Nephron progenitor cell (in vitro differentiated cells): ENCODE data around the gene GNAI3.

Experiments
- DNase-seq: peaks from one replicate; pipeline ENCODE4 v3.0.0; 2021
- H3K27ac Mint-ChIP-seq: 2 replicates; pipeline ENCODE4 v1.8.0; 2021; ENCODE audit warnings: mild to moderate bottlenecking, moderate library complexity, mixed read lengths
- H3K27me3 Mint-ChIP-seq: 2 replicates; pipeline ENCODE4 v1.8.0; 2021; ENCODE audit warnings: mild to moderate bottlenecking, low read depth, mixed read lengths; ENCODE audit not compliant: poor library complexity
- H3K36me3 Mint-ChIP-seq: 2 replicates; pipeline ENCODE4 v1.8.0; 2021; ENCODE audit warnings: low read depth, mixed read lengths
- H3K4me1 Mint-ChIP-seq: 2 replicates; pipeline ENCODE4 v1.8.0; 2021; ENCODE audit warnings: mixed read lengths
- H3K4me3 Mint-ChIP-seq: 2 replicates; pipeline ENCODE4 v1.8.0; 2021; ENCODE audit warnings: mild to moderate bottlenecking, moderate library complexity, mixed read lengths
- H3K9me3 Mint-ChIP-seq: 2 replicates; pipeline ENCODE4 v1.8.0; 2021; ENCODE audit warnings: mild to moderate bottlenecking, moderate library complexity, mixed read lengths
- TF ChIP-seq, protein P1 (sequence below): fragments of 200-600 bp; sonication (generic); IDR thresholded peaks from 2 replicates; pipeline ENCODE4 v1.5.0; 2021; ENCODE audit warnings: antibody characterized with exemption

GNAI3 gene

DNA sequence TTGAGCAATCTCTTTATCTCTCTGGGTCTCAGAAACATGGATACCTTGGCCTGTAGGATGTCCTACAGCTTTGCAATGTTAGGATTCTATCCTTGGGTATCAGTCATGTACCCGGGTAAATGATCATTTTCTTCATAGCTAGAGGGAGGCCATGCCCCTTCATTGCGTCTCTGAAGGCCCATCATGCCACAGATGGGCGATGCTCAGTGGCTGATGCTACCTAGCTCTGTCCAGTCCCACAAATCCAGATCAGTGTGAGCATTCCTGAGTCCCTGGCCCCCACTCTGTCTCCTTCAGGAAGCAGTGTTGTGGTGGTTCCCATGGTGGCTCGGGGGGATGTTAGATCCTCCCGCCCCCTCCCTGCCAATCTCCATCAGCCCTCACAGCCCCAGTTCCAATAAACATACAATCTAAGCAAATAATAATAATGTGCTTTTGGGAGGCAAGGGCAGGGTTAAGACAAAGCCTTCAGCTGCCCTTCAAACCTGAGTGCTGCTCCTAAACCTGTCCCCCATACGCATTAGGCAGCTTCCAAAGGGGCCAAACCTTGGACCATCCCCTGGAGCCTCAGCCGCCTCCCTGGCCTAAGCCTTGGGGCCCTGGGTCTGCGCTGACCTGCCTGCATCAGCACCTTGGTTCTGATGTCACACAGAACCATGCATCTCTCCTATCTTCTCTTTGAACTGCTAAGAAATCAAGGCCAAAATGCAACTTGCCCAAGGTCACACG lies 9.4 kb upstream of the GNAI3 start:
- Mint-ChIP-seq H3K4me3 (no peak overlapping the region), H3K36me3 (no peaks in the 10 kb centered on the region), H3K27ac (no peak overlapping the region), H3K9me3 (no peaks in the 10 kb centered on the region), H3K27me3 (peaks cover 45% of the 10 kb centered on the region), H3K4me1 (peaks cover 6% of the 10 kb centered on the region)
- TF ChIP-seq, protein P1, sequence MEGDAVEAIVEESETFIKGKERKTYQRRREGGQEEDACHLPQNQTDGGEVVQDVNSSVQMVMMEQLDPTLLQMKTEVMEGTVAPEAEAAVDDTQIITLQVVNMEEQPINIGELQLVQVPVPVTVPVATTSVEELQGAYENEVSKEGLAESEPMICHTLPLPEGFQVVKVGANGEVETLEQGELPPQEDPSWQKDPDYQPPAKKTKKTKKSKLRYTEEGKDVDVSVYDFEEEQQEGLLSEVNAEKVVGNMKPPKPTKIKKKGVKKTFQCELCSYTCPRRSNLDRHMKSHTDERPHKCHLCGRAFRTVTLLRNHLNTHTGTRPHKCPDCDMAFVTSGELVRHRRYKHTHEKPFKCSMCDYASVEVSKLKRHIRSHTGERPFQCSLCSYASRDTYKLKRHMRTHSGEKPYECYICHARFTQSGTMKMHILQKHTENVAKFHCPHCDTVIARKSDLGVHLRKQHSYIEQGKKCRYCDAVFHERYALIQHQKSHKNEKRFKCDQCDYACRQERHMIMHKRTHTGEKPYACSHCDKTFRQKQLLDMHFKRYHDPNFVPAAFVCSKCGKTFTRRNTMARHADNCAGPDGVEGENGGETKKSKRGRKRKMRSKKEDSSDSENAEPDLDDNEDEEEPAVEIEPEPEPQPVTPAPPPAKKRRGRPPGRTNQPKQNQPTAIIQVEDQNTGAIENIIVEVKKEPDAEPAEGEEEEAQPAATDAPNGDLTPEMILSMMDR = no peak
- DNase-seq = no peak

DNA sequence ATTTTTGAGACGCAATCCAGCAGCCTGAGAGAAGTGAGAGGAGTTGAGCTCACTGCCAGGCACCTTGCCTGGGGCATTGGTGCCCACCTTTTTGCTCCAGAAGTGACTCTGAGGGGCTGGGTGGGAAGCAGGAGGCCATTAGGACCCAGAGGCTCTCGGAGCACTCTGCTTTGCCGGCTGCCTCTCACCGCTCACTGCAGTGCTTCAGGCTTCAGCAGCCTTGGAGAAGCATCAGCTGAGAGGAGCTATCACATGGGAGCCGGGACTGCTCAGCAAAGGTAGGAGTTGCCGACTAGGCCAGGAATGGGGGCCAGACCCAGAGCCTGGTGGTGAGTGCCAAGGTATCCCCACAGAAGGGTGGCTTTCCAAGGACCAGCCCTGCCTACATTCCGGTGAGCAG lies 8.7 kb upstream of the GNAI3 start, which contains the start of gene GPR61:
Gene GPR61, plus strand, starts transcription at position 197 of the 400 bp plus-strand sequence. CDS start 3,151 bp downstream, outside the sequence.
- Mint-ChIP-seq H3K27me3 (peaks cover 49% of the 10 kb centered on the region), H3K36me3 (no peaks in the 10 kb centered on the region), H3K27ac (no peak within 1 kb of the TSS), H3K4me3 (no peak within 1 kb of the TSS), H3K4me1 (peaks cover 11% of the 10 kb centered on the region), H3K9me3 (no peaks in the 10 kb centered on the region)
- no peak for DNase-seq
- TF ChIP-seq, protein P1 = no peak

DNA sequence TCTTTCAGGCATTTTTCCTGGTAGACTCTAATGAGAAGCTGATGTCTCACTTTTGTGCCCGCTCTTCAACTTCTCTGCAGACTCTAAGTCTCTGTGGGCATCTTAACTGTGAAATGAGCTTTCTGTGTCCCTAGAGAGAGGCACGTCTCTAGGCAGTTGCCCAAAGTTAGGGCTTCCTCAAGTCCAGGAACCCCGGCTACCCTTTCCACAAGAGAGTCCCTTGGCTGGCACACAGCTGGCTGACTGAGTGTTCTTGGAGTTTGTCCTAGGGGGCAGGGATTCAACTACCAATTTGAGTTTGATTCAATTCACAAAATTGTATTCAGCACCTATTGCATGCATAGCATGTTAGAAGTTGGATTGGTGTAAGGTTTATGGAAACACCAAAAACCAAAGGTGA lies 7.3 kb upstream of the GNAI3 start:
- Mint-ChIP-seq H3K4me3 (no peak overlapping the region), H3K36me3 (no peaks in the 10 kb centered on the region), H3K27me3 (peaks cover 46% of the 10 kb centered on the region), H3K27ac (no peak overlapping the region), H3K9me3 (no peaks in the 10 kb centered on the region), H3K4me1 (peaks cover 13% of the 10 kb centered on the region)
- DNase-seq = no peak
- TF ChIP-seq, protein P1 = no peak

DNA sequence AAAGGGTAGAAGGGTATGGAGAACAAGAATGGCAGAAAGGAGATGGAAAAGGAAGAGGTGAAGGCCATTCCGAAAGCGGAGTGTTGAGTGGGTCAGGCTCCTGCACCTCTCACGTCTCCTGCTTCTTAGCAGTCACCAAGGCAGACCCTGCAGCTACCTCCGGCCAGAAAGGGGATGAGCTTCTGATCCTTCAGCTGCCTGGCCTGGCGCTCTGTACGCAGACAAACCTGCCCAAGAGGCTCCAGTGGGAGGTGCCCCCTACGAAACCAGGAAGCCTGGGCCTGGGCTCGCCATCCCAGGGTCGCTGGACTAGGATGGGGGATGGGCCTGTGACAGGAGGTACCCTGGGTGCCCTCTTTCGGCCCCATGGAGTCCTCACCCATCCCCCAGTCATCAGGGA lies 5.8 kb upstream of the GNAI3 start:
- H3K4me1 Mint-ChIP-seq = peaks cover 28% of the 10 kb centered on the region

DNA sequence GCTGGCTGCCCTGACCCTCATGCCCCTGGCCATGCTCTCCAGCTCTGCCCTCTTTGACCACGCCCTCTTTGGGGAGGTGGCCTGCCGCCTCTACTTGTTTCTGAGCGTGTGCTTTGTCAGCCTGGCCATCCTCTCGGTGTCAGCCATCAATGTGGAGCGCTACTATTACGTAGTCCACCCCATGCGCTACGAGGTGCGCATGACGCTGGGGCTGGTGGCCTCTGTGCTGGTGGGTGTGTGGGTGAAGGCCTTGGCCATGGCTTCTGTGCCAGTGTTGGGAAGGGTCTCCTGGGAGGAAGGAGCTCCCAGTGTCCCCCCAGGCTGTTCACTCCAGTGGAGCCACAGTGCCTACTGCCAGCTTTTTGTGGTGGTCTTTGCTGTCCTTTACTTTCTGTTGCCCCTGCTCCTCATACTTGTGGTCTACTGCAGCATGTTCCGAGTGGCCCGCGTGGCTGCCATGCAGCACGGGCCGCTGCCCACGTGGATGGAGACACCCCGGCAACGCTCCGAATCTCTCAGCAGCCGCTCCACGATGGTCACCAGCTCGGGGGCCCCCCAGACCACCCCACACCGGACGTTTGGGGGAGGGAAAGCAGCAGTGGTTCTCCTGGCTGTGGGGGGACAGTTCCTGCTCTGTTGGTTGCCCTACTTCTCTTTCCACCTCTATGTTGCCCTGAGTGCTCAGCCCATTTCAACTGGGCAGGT lies 5.0 kb upstream of the GNAI3 start:
- TF ChIP-seq, protein P1 = no peak
- Mint-ChIP-seq H3K4me3 (no peak overlapping the region), H3K36me3 (no peaks in the 10 kb centered on the region), H3K4me1 (peaks cover 30% of the 10 kb centered on the region), H3K27me3 (peaks cover 43% of the 10 kb centered on the region), H3K27ac (no peak overlapping the region), H3K9me3 (no peaks in the 10 kb centered on the region)
- DNase-seq = no peak

More for the DNA sequence above, 5.8 kb upstream of the GNAI3 start:
- H3K36me3 Mint-ChIP-seq = no peaks in the 10 kb centered on the region
- peaks cover 46% of the 10 kb centered on the region for H3K27me3 Mint-ChIP-seq
- TF ChIP-seq, protein P1 = no peak
- DNase-seq = no peak
- H3K9me3 Mint-ChIP-seq = no peaks in the 10 kb centered on the region
- no peak overlapping the region for H3K27ac Mint-ChIP-seq
- no peak overlapping the region for H3K4me3 Mint-ChIP-seq
